ENCODE results near the gene FAM240B.

Gene FAM240B

GRCh38 chr9:38732885-38733284, 13.0 kb upstream of the FAM240B start:
- in situ Hi-C loops (cut with MboI; ENCODE audit: low sequenced_read_pairs, unreplicated experiment), result no loop called here
- no peak for DNase-seq (ENCODE audit: low spot score)
- TF ChIP-seq, protein P1, sequence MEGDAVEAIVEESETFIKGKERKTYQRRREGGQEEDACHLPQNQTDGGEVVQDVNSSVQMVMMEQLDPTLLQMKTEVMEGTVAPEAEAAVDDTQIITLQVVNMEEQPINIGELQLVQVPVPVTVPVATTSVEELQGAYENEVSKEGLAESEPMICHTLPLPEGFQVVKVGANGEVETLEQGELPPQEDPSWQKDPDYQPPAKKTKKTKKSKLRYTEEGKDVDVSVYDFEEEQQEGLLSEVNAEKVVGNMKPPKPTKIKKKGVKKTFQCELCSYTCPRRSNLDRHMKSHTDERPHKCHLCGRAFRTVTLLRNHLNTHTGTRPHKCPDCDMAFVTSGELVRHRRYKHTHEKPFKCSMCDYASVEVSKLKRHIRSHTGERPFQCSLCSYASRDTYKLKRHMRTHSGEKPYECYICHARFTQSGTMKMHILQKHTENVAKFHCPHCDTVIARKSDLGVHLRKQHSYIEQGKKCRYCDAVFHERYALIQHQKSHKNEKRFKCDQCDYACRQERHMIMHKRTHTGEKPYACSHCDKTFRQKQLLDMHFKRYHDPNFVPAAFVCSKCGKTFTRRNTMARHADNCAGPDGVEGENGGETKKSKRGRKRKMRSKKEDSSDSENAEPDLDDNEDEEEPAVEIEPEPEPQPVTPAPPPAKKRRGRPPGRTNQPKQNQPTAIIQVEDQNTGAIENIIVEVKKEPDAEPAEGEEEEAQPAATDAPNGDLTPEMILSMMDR (IDR thresholded peaks at IDR 0.05; ENCODE audit: borderline replicate concordance, control extremely low read depth, extremely low read depth, insufficient read depth, missing control alignments), result no peak

DNA sequence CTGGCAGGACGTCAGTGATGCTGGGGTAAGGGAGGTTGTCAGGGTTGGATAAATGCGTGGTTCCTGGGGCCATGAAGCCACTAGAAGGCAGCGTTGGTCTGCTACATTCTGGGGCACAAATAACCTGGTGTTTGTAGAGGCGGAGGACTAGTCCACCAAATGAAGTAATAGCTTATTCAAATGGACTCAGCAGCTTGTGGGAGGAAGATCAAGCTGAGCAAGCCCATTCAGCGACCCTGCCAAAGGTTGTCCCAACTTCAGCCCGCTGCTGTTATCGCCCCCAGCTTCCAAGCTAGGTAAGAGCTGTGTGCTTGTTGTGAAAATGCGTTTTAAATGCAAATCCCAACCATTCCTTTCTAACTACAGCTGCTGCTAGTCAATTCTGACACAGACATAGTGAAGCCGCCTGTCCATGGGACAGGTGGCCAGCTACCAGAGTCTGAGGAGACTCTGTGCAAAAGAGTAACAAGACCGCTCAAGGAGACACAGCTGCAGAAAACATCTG, 7.6 kb upstream of the FAM240B start:
- in situ Hi-C loops (cut with MboI; ENCODE audit: low sequenced_read_pairs, unreplicated experiment), result no loop called here
- DNase-seq (ENCODE audit: low spot score), result peak; percentile 32
- TF ChIP-seq, protein P1 (IDR thresholded peaks at IDR 0.05; ENCODE audit: borderline replicate concordance, control extremely low read depth, extremely low read depth, insufficient read depth, missing control alignments), result no peak

GRCh38 chr9:38724754-38725153, 4.8 kb upstream of the FAM240B start:
- TF ChIP-seq, protein P1 (IDR thresholded peaks at IDR 0.05; ENCODE audit: borderline replicate concordance, control extremely low read depth, extremely low read depth, insufficient read depth, missing control alignments), result no peak
- in situ Hi-C loops (cut with MboI; ENCODE audit: low sequenced_read_pairs, unreplicated experiment), result no loop called here
- DNase-seq (ENCODE audit: low spot score), result no peak

- TF ChIP-seq, protein P1 (IDR thresholded peaks at IDR 0.05; ENCODE audit: borderline replicate concordance, control extremely low read depth, extremely low read depth, insufficient read depth, missing control alignments), result no peak
- DNase-seq (ENCODE audit: low spot score), result no peak
- in situ Hi-C loops (cut with MboI; ENCODE audit: low sequenced_read_pairs, unreplicated experiment), result no loop called here
Observed at GRCh38 chr9:38718148-38718547, 1.8 kb downstream of the FAM240B start.

GRCh38 chr9:38715684-38716083, 4.2 kb downstream of the FAM240B start:
- in situ Hi-C loops (cut with MboI; ENCODE audit: low sequenced_read_pairs, unreplicated experiment), result no loop called here
- TF ChIP-seq, protein P1 (IDR thresholded peaks at IDR 0.05; ENCODE audit: borderline replicate concordance, control extremely low read depth, extremely low read depth, insufficient read depth, missing control alignments), result no peak

DNA sequence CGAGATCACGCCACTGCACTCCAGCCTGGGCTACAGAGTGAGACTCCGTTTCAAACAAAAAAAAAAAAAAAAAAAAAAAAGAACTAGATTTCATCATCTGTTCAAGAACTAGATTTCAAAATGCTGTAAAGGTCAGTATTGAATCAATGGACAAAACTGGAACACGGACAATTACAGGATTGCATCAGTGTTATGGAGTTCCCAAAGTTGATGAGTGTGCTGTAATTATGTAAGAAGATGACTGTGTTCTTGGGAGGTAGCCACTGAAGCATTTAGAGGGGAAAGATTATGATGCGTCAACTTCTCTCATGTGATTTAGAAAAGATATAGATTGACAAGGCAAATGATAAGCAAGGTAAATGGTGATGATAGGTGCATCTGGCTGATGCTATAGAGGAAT, 6.5 kb downstream of the FAM240B start:
- DNase-seq (ENCODE audit: low spot score), result no peak
- TF ChIP-seq, protein P1 (IDR thresholded peaks at IDR 0.05; ENCODE audit: borderline replicate concordance, control extremely low read depth, extremely low read depth, insufficient read depth, missing control alignments), result no peak
- in situ Hi-C loops (cut with MboI; ENCODE audit: low sequenced_read_pairs, unreplicated experiment), result no loop called here

More at GRCh38 chr9:38715684-38716083, 4.2 kb downstream of the FAM240B start:
- DNase-seq (ENCODE audit: low spot score), result no peak

Data from GM13976 (cell line).